Activated CD4-positive, CD25-positive, alpha-beta regulatory T cell (primary cell): ENCODE measurements around the gene HIVEP3.
"Not testable (repeated sequence)": the region's sequence is repeated elsewhere in the genome, so short reads cannot be mapped to it uniquely, and the experiment has no call there.

Source experiments
- DNase-seq, 4 experiments: peaks; one replicate each; lab custom pipeline; 2025; lab: John Stamatoyannopoulos, UW

HIVEP3 gene

GRCh38 chr1:41712081-41712480, 206.6 kb downstream of the HIVEP3 start:
- no peak for DNase-seq

GRCh38 chr1:41711581-41711980, 207.1 kb downstream of the HIVEP3 start:
- DNase-seq, result no peak

GRCh38 chr1:41710980-41711379, 207.7 kb downstream of the HIVEP3 start:
- no peak for DNase-seq

GRCh38 chr1:41709873-41710272, 208.8 kb downstream of the HIVEP3 start:
- no peak for DNase-seq

- no peak for DNase-seq
Observed at GRCh38 chr1:41709331-41709730, 209.4 kb downstream of the HIVEP3 start.

- DNase-seq, result no peak
Observed at GRCh38 chr1:41708332-41708731, 210.4 kb downstream of the HIVEP3 start.

GRCh38 chr1:41707793-41708192, 210.9 kb downstream of the HIVEP3 start:
- no peak for DNase-seq

- DNase-seq, result no peak
Observed at GRCh38 chr1:41705798-41706197, 212.9 kb downstream of the HIVEP3 start.

GRCh38 chr1:41704196-41704595, 214.5 kb downstream of the HIVEP3 start:
- DNase-seq, result no peak

- DNase-seq, result no peak
Observed at GRCh38 chr1:41702771-41703170, 216.0 kb downstream of the HIVEP3 start.

- DNase-seq, result no peak
Observed at GRCh38 chr1:41700986-41701535, 217.7 kb downstream of the HIVEP3 start.

GRCh38 chr1:41700581-41700980, 218.1 kb downstream of the HIVEP3 start:
- DNase-seq, result no peak

- DNase-seq, result no peak
Observed at GRCh38 chr1:41699861-41700248, 218.9 kb downstream of the HIVEP3 start.

GRCh38 chr1:41698916-41699860, 219.5 kb downstream of the HIVEP3 start:
- no peak for DNase-seq

- DNase-seq, result no peak
Observed at GRCh38 chr1:41696381-41696780, 222.3 kb downstream of the HIVEP3 start.

- no peak for DNase-seq
Observed at GRCh38 chr1:41695118-41695745, 223.5 kb downstream of the HIVEP3 start.

- DNase-seq, result not testable (repeated sequence)
Observed at GRCh38 chr1:41691966-41692365, 226.8 kb downstream of the HIVEP3 start.

GRCh38 chr1:41691424-41691823, 227.3 kb downstream of the HIVEP3 start:
- DNase-seq, result no peak

- no peak for DNase-seq
Observed at GRCh38 chr1:41690331-41690730, 228.4 kb downstream of the HIVEP3 start.

GRCh38 chr1:41689558-41689981, 229.2 kb downstream of the HIVEP3 start:
- DNase-seq, result no peak

- no peak for DNase-seq
Observed at GRCh38 chr1:41689139-41689538, 229.6 kb downstream of the HIVEP3 start.

GRCh38 chr1:41687007-41687406, 231.7 kb downstream of the HIVEP3 start:
- DNase-seq, result no peak
